PC-3 (cell line): ENCODE results near the gene FSCN2. TPM values are rescaled to one million over a fixed set of nuclear protein-coding genes. Genes with fewer than 3 reads are reported as not detected.

Experiments used
- ATAC-seq: fragments of 200-7000 bp; cut with Tn5 transposase; 2 replicates; pipeline ENCODE4 v1.9.1; 2020; ENCODE audit warnings: mild to moderate bottlenecking, moderate library complexity
- BruUV-seq: library from RNA; stranded (reverse); fragments of 400-500 nt; replicated peaks from 2 replicates; lab custom pipeline; 2021; lab: Mats Ljungman, UMichigan
- CTCF ChIA-PET: fragments of 300-600 bp; sonication (Branson Sonifier 250); formaldehyde crosslinking; loops from one replicate; lab custom pipeline; 2022; ENCODE audit warnings: antibody characterized with exemption; lab: Charles Lee
- POLR2A ChIA-PET: fragments of 300-600 bp; sonication (Branson Sonifier 250); formaldehyde crosslinking; loops from one replicate; lab custom pipeline; 2022; ENCODE audit warnings: antibody characterized with exemption; ENCODE audit not compliant: unreplicated experiment; lab: Charles Lee
- DNase-seq: peaks from one replicate; pipeline ENCODE4 v3.0.0-alpha.2; 2015
- H2AFZ ChIP-seq: fragments of 300-600 bp; sonication (generic); 2 replicates; pipeline ENCODE4 v1.6.0; 2016; ENCODE audit warnings: antibody characterized with exemption, low read length
- H3F3A ChIP-seq: fragments of 300-600 bp; sonication (generic); one replicate; pipeline ENCODE4 v1.6.0; 2017; ENCODE audit warnings: antibody characterized with exemption, low read length, control low read depth, mild to moderate bottlenecking; ENCODE audit not compliant: unreplicated experiment
- H3K27ac ChIP-seq: fragments of 300-600 bp; sonication (generic); 2 replicates; pipeline ENCODE4 v1.5.1; 2016; ENCODE audit warnings: mild to moderate bottlenecking, low read length
- H3K27me3 ChIP-seq: fragments of 300-600 bp; sonication (generic); 2 replicates; pipeline ENCODE4 v1.6.1; 2016; ENCODE audit warnings: low read length, mixed read lengths
- H3K36me3 ChIP-seq: fragments of 300-600 bp; sonication (generic); 2 replicates; pipeline ENCODE4 v1.6.1; 2016; ENCODE audit warnings: low read depth, mixed run types, low read length, mixed read lengths
- H3K4me1 ChIP-seq: fragments of 300-600 bp; sonication (generic); 2 replicates; pipeline ENCODE4 v1.5.1; 2016; ENCODE audit warnings: low read length; ENCODE audit not compliant: insufficient read depth
- H3K4me2 ChIP-seq: fragments of 300-600 bp; sonication (generic); 2 replicates; pipeline ENCODE4 v1.6.0; 2016; ENCODE audit warnings: low read length
- H3K4me3 ChIP-seq: fragments of 300-600 bp; sonication (generic); 2 replicates; pipeline ENCODE4 v1.5.1; 2016; ENCODE audit warnings: mild to moderate bottlenecking, low read length, mixed read lengths
- H3K79me2 ChIP-seq: fragments of 300-600 bp; sonication (generic); 2 replicates; pipeline ENCODE4 v1.6.1; 2017; ENCODE audit warnings: low read length, mixed read lengths
- H3K9ac ChIP-seq: fragments of 300-600 bp; sonication (generic); 2 replicates; pipeline ENCODE4 v1.6.0; 2016; ENCODE audit warnings: mild to moderate bottlenecking, low read length
- H3K9me2 ChIP-seq: fragments of 300-600 bp; sonication (generic); replicated peaks from 2 replicates; pipeline ENCODE4 v1.6.1; 2016; ENCODE audit warnings: mixed run types, low read length, mixed read lengths
- H3K9me3 ChIP-seq: fragments of 300-600 bp; sonication (generic); 2 replicates; pipeline ENCODE4 v1.6.1; 2016; ENCODE audit warnings: low read length, mixed read lengths
- H4K20me1 ChIP-seq: fragments of 300-600 bp; sonication (generic); 2 replicates; pipeline ENCODE4 v1.6.1; 2016; ENCODE audit warnings: low read length, mixed read lengths
- EZH2 ChIP-seq: fragments of 300-600 bp; sonication (generic); IDR thresholded peaks from one replicate; pipeline ENCODE4 v1.6.1; 2017; ENCODE audit warnings: antibody characterized with exemption, mild to moderate bottlenecking, low read length; ENCODE audit not compliant: unreplicated experiment
- EZH2phosphoT487 ChIP-seq: fragments of 300-600 bp; sonication (generic); IDR thresholded peaks from 2 replicates; pipeline ENCODE4 v1.6.1; 2018; ENCODE audit warnings: mild to moderate bottlenecking, antibody characterized with exemption, low read length, borderline replicate concordance
- intact Hi-C: fragments of 100-400 bp; cut with micrococcal nuclease; formaldehyde crosslinking; loops from 2 replicates; pipeline ENCODE4 v1.9.0; 2023
- total RNA-seq: library from RNA; depleted of rRNA; stranded (reverse); fragments of >200 nt; gene quantifications from 2 replicates; pipeline ENCODE4 v1.2.3, GENCODE V29; 2014
- TF ChIP-seq, protein P1 (sequence below): fragments of 300-600 bp; sonication (generic); conservative IDR thresholded peaks from 2 replicates; pipeline ENCODE4 v1.5.1; 2017; ENCODE audit warnings: antibody characterized with exemption, low read depth, mild to moderate bottlenecking, low read length

FSCN2 gene
- total RNA-seq, 1 experiment from 2014 or later: 0.87 TPM

DNA sequence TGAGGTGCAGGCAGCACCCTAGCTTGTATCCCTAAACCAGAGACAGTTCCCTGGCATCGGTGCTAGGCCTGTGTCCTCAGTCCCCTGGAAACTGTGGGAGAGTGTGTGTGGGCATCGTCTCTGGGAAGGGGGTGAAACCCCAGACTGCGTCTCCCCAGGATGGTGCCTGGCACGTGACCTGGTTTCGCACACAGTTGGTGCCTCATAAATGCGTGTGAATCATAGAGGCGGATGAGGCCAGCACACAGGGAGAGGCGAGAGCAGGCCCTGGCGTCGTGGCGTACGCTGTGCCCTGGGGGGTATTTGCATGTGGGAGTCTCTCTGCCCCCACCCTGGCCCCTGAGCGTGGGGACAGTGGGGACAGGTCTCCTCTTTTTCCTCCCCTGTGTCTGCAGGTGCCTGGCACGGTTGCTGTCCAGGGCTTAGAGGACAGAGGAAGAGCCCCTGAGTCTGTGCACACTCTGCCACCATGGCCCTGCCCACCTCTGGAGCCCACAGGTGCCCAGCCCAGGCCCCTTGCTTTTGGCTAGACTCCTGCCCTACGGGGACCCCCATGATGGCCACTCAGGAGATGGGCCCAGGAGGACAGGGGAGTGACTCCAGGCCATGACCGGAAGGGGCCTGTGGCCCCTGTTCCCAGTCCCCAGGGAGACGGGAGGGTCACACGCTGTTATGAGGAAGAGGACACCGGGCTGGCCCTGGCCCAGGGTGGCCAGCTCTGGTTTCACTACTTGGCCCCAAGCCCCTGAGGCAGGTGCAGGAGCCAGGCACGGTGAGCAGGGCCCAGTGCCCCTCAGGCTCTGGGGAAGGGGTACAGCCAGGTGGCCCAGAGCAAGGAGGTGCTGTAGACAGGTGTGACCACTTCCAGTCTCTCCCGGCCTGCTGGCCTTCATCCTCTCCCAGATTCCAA is 1.3 kb upstream of the FSCN2 start:
- no peak overlapping the region for H3K9ac ChIP-seq
- ATAC-seq (no peak; the same call in 1 of the 2 replicates), DNase-seq (no peak)
- no peak for TF ChIP-seq EZH2
- TF ChIP-seq, protein P1, sequence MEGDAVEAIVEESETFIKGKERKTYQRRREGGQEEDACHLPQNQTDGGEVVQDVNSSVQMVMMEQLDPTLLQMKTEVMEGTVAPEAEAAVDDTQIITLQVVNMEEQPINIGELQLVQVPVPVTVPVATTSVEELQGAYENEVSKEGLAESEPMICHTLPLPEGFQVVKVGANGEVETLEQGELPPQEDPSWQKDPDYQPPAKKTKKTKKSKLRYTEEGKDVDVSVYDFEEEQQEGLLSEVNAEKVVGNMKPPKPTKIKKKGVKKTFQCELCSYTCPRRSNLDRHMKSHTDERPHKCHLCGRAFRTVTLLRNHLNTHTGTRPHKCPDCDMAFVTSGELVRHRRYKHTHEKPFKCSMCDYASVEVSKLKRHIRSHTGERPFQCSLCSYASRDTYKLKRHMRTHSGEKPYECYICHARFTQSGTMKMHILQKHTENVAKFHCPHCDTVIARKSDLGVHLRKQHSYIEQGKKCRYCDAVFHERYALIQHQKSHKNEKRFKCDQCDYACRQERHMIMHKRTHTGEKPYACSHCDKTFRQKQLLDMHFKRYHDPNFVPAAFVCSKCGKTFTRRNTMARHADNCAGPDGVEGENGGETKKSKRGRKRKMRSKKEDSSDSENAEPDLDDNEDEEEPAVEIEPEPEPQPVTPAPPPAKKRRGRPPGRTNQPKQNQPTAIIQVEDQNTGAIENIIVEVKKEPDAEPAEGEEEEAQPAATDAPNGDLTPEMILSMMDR: no peak
- no peak for TF ChIP-seq EZH2phosphoT487
- no TSS peak for BruUV-seq
- ChIA-PET POLR2A (no interaction called here), CTCF (interaction anchor here (1.2 kb wide), 1 partner anchor 8 kb away, joined by 3 read pairs; no protein-coding TSS in a partner anchor)
- no peaks in the 10 kb centered on the region for H3K79me2 ChIP-seq
- intact Hi-C loops: no loop called here
- H3F3A ChIP-seq: no peaks in the 10 kb centered on the region
- H2AFZ ChIP-seq: no peak overlapping the region
- H3K9me2 ChIP-seq: no peaks in the 10 kb centered on the region
- peaks cover 22% of the 10 kb centered on the region for H3K4me1 ChIP-seq
- no peak overlapping the region for H3K27ac ChIP-seq
- H3K27me3 ChIP-seq: peaks cover 7% of the 10 kb centered on the region; the same call in 1 of the 2 replicates
- H3K4me3 ChIP-seq: no peak overlapping the region
- H3K9me3 ChIP-seq: no peaks in the 10 kb centered on the region
- no peaks in the 10 kb centered on the region for H4K20me1 ChIP-seq
- no peaks in the 10 kb centered on the region for H3K36me3 ChIP-seq
- peak overlapping the region; percentile 79 for H3K4me2 ChIP-seq

DNA sequence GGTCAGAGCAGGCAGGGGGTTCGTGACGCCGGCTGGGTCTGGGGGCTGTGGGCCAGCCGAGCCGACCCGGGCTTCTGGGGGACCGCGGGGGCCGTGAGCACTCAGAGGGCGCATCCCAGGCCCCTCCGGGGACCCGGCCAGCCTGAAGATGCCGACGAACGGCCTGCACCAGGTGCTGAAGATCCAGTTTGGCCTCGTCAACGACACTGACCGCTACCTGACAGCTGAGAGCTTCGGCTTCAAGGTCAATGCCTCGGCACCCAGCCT is 140 bp downstream of the FSCN2 start:
- DNase-seq: no peak
- H3K4me3 ChIP-seq: peak overlapping the region; percentile 52
- intact Hi-C loops: no loop called here
- TF ChIP-seq, protein P1: no peak
- ChIA-PET POLR2A (interaction anchor here (0.6 kb wide), 2 partner anchors 173 to 286 kb away, joined by 3 to 4 read pairs; no protein-coding TSS in a partner anchor), CTCF (interaction anchor here (1.2 kb wide), 1 partner anchor 9 kb away, joined by 3 read pairs; no protein-coding TSS in a partner anchor)
- H3K9ac ChIP-seq: no peak overlapping the region
- H3K4me2 ChIP-seq: peak overlapping the region; percentile 79
- H3K9me3 ChIP-seq: no peaks in the 10 kb centered on the region
- peaks cover 7% of the 10 kb centered on the region; the same call in 1 of the 2 replicates for H3K27me3 ChIP-seq
- H3K36me3 ChIP-seq: no peaks in the 10 kb centered on the region
- H3K27ac ChIP-seq: no peak overlapping the region
- no peak; the same call in 1 of the 2 replicates for ATAC-seq
- peaks cover 22% of the 10 kb centered on the region for H3K4me1 ChIP-seq
- BruUV-seq: no TSS peak
- no peaks in the 10 kb centered on the region for H4K20me1 ChIP-seq
- H3K9me2 ChIP-seq: no peaks in the 10 kb centered on the region
- H2AFZ ChIP-seq: peak overlapping the region; percentile 6; the same call in 1 of the 2 replicates
- H3F3A ChIP-seq: no peaks in the 10 kb centered on the region
- no peaks in the 10 kb centered on the region for H3K79me2 ChIP-seq
